Activated T-helper 17 cell treated with anti-CD3 and anti-CD28 coated beads, Interleukin-2, amount 50 U/mL, for 72 hours (primary cell): Measurements from ENCODE around the gene LCTL. TPM values are rescaled to one million over a fixed set of nuclear protein-coding genes. Genes with fewer than 3 reads are reported as not detected.

Experiments
- ATAC-seq: fragments of 150-1000 bp; cut with Tn5 transposase; replicated peaks from 2 replicates; pipeline ENCODE4 v1.10.0; 2021; ENCODE audit warnings: mild to moderate bottlenecking, moderate library complexity
- H3K27ac Mint-ChIP-seq: one replicate; pipeline ENCODE4 v1.8.0; 2022; ENCODE audit warnings: mixed read lengths
- H3K27me3 Mint-ChIP-seq: one replicate; pipeline ENCODE4 v1.8.0; 2022; ENCODE audit warnings: mixed read lengths
- H3K36me3 Mint-ChIP-seq: one replicate; pipeline ENCODE4 v1.8.0; 2022; ENCODE audit warnings: low read depth, mild to moderate bottlenecking, mixed read lengths
- H3K4me1 Mint-ChIP-seq: one replicate; pipeline ENCODE4 v1.8.0; 2022; ENCODE audit warnings: mixed read lengths
- H3K4me3 Mint-ChIP-seq: one replicate; pipeline ENCODE4 v1.8.0; 2022; ENCODE audit warnings: mild to moderate bottlenecking, mixed read lengths
- H3K9me3 Mint-ChIP-seq: one replicate; pipeline ENCODE4 v1.8.0; 2022; ENCODE audit warnings: mixed read lengths
- total RNA-seq, 2 donors: library from RNA; stranded (reverse); gene quantifications; one replicate each; pipeline ENCODE4 v1.2.3, GENCODE V29; 2022

Gene LCTL
- total RNA-seq, 2 donors from 2014 or later, result not detected

DNA sequence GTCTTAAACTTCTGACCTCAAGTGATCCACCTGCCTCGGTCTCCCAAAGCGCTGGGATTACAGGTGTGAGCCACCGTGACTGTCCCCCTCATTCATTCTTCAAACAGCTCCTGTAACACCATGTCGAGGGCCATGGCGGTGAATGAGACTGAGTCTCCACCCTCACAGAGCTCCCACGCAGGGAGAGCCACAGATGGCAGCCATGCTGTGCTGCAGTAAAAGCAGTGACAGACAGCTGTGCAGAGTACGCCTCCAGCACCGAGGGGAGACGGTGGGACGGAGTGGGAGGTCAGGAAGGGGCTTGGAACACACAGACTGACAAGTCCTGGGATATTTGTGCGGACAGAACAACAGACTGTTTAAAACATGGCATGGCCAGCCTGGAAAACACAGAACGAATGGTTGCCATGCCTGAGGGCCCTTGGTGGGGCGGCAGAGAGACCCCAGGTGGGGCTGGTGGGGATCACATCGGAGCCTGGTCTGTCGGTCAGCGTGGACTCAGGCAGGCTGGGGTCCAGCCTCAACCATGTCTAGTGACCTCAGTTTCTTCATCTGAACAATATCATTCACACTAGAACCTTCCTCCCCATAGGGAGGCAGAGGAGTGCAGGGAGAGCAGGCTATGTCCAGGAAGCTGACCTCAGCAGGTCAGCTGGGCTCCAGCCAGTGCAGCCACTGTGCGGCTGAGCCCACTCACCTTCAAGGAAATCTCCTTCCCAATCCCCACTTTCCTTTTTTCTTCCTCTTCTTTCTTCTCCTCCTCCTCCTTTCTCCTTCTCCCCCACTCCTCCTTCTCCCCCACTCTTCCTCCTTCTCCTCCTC is 20.6 kb upstream of the LCTL start:
- no peaks in the 10 kb centered on the region for H3K4me1 Mint-ChIP-seq
- H3K36me3 Mint-ChIP-seq, result no peaks in the 10 kb centered on the region
- H3K9me3 Mint-ChIP-seq, result no peaks in the 10 kb centered on the region
- ATAC-seq, result no peak
- H3K27ac Mint-ChIP-seq, result no peak overlapping the region
- H3K4me3 Mint-ChIP-seq, result no peak overlapping the region
- peaks cover 16% of the 10 kb centered on the region for H3K27me3 Mint-ChIP-seq

- H3K4me1 Mint-ChIP-seq, result no peaks in the 10 kb centered on the region
- no peak overlapping the region for H3K4me3 Mint-ChIP-seq
- no peak for ATAC-seq
- H3K36me3 Mint-ChIP-seq, result no peaks in the 10 kb centered on the region
- H3K9me3 Mint-ChIP-seq, result no peaks in the 10 kb centered on the region
- no peak overlapping the region for H3K27ac Mint-ChIP-seq
- peaks cover 9% of the 10 kb centered on the region for H3K27me3 Mint-ChIP-seq
Observed at GRCh38 chr15:66581972-66582537, 16.3 kb upstream of the LCTL start.

DNA sequence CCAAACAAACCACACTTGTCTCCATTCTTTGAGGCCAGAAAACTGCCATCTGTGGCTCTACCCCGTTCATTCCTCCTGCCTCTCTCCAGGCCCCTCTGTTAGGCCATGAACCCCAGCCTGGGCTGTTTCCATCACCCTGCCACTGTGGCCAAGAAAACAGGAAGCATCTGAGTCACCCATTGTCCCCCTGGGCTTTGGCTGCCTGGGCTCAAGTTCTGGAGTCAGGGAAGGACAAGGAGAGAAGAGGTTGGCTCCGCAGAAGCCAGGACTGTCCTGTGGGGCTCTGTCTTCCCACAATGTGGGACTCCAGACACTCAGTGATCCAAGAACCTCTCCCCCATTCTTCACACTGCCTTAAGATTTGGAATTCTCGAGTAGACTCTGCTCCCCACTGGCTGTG is 14.8 kb upstream of the LCTL start:
- no peak overlapping the region for H3K27ac Mint-ChIP-seq
- ATAC-seq, result no peak
- H3K4me3 Mint-ChIP-seq, result no peak overlapping the region
- no peaks in the 10 kb centered on the region for H3K9me3 Mint-ChIP-seq
- peaks cover 6% of the 10 kb centered on the region for H3K27me3 Mint-ChIP-seq
- H3K4me1 Mint-ChIP-seq, result no peaks in the 10 kb centered on the region
- H3K36me3 Mint-ChIP-seq, result no peaks in the 10 kb centered on the region

DNA sequence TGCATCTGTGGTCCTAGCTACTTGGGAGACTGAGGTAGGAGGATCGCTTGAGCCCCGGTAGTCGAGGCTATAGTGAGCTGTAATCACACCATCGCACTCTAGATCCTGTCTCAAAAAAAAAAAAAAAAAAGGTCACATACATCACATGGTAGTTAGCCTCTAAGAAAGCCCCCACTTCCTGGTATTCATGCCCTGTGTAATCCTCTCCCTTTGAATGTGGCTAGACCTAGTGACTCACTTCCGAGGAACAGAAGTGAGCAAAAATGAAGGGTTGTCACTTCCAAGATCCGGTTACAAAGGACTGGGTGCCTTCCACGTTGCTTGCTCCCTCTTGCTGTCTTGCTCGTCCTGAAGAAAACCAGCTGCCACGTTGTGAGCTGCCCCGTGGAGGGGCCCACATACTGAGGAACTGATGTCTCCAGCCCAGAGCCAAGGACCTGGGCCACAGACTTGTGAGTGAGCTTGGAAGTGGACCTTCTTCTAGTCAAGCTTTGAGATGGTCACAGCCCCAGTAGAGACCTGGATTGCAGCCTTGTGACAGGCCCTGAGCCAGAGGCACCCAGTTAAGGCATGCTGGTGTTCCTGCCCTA is 12.6 kb upstream of the LCTL start:
- ATAC-seq, result peak; percentile 93
- Mint-ChIP-seq H3K4me1 (no peaks in the 10 kb centered on the region), H3K27me3 (peaks cover 4% of the 10 kb centered on the region), H3K4me3 (no peak overlapping the region), H3K27ac (no peak overlapping the region), H3K9me3 (no peaks in the 10 kb centered on the region), H3K36me3 (no peaks in the 10 kb centered on the region)

DNA sequence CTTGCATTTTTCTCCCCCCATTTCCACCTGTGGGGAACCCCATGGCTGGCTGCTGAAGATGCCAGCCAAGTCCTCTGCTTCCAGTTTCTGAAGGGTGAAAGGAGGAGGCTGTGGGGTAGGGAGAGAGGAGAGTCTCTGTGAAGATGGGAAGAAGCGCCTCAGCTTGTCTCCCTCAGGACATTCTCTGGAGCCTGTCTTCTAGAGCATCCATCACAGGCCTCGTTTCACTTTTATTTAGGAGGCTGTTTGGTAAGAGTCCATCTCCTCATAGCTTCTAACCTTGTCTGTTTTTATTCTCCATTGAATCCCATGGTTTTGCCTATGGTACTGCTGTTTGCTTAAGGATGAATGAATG is 8.8 kb upstream of the LCTL start:
- Mint-ChIP-seq H3K4me1 (no peaks in the 10 kb centered on the region), H3K9me3 (no peaks in the 10 kb centered on the region), H3K4me3 (no peak overlapping the region), H3K27me3 (no peaks in the 10 kb centered on the region), H3K36me3 (no peaks in the 10 kb centered on the region), H3K27ac (no peak overlapping the region)
- no peak for ATAC-seq

DNA sequence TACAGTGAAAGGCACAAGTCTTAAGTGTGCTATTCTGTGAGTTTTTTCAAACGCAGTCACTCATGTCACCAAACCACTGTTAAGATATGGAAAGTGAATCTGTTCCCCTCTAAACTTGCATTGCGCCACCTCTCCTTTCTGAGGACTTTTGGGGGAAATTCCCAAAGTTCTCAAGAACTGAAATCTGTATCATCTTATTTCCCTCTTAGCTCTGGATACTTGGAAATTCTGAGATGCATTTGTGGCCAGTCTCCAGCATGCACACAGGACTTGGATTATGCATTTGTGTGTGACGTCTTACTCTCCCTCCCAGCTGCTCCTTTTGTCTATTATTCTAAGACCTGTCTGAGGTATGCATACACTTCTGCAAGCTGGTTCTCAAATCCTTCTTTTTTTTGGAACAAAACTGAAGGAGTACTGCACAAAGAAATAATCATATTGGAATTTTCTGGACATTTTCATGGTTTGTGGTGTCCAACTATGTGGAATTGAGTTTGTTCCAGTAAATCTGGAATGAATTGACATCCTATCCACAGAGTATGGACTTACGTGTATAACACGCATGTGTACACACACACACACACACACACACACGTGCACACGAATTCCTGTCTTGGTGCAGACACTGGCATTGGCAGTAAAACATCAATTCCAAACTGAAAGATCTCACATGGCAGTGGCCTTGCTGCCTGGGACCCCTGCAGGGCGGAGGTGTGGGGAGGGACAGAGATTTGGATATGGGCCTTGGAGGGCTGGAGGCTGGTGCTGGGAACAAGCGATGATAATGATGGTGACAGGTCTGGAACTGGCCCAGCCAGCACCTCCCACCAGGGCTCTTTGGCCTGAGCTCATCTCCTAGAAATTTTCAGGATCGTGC is 8.2 kb upstream of the LCTL start:
- Mint-ChIP-seq H3K27me3 (no peaks in the 10 kb centered on the region), H3K4me3 (no peak overlapping the region), H3K27ac (no peak overlapping the region), H3K4me1 (no peaks in the 10 kb centered on the region), H3K36me3 (no peaks in the 10 kb centered on the region), H3K9me3 (no peaks in the 10 kb centered on the region)
- no peak for ATAC-seq

DNA sequence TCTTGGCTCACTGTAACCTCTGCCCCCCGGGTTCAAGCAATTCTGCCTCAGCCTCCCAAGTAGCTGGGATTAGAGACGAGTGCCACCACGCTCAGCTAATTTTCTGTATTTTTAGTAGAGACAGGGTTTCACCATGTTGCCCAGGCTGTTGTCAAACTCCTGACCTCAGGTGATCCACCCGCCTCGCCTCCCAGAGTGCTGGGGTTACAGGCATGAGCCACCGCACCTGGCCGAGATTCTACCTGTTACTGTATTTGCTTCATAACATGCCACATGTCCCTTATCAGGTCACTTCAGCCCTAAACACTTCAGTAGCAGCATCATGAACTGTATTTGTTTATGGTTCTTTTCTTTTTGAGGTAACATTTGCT is 7.5 kb upstream of the LCTL start:
- no peaks in the 10 kb centered on the region for H3K36me3 Mint-ChIP-seq
- no peak overlapping the region for H3K27ac Mint-ChIP-seq
- no peak for ATAC-seq

DNA sequence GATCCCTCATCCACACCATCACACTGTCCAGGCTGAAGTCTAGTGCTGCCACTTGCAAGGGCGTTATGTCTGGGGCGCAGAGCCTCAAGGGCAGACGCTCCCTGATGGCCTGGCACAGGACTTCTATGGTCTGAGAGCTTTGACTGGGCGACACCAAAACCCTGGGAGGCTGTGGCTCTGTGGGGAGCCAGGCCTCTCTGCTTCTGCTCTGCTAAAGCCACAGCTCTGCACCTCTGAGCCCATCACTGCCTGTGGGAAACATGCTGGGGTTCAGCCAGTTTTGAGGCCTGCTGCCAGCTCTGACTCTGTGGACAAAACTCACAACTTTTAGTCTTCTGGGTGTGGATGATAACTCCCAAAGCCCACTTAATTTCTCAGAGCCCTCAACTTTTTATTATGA is 6.3 kb upstream of the LCTL start:
- Mint-ChIP-seq H3K4me3 (no peak overlapping the region), H3K4me1 (no peaks in the 10 kb centered on the region), H3K9me3 (no peaks in the 10 kb centered on the region), H3K27me3 (no peaks in the 10 kb centered on the region), H3K27ac (no peak overlapping the region), H3K36me3 (no peaks in the 10 kb centered on the region)
- ATAC-seq, result no peak

More for the DNA sequence above, 7.5 kb upstream of the LCTL start:
- Mint-ChIP-seq H3K27me3 (no peaks in the 10 kb centered on the region), H3K9me3 (no peaks in the 10 kb centered on the region), H3K4me3 (no peak overlapping the region), H3K4me1 (no peaks in the 10 kb centered on the region)

GRCh38 chr15:66570842-66571478 is 5.2 kb upstream of the LCTL start:
- no peaks in the 10 kb centered on the region for H3K27me3 Mint-ChIP-seq

GRCh38 chr15:66570327-66570726 is 4.5 kb upstream of the LCTL start:
- Mint-ChIP-seq H3K27ac (no peak overlapping the region), H3K9me3 (no peaks in the 10 kb centered on the region), H3K4me3 (no peak overlapping the region), H3K4me1 (no peaks in the 10 kb centered on the region), H3K36me3 (no peaks in the 10 kb centered on the region), H3K27me3 (no peaks in the 10 kb centered on the region)
- ATAC-seq, result no peak

More at GRCh38 chr15:66570842-66571478, 5.2 kb upstream of the LCTL start:
- Mint-ChIP-seq H3K27ac (no peak overlapping the region), H3K36me3 (no peaks in the 10 kb centered on the region), H3K4me1 (no peaks in the 10 kb centered on the region), H3K4me3 (no peak overlapping the region), H3K9me3 (no peaks in the 10 kb centered on the region)
- ATAC-seq, result no peak

GRCh38 chr15:66569461-66570137 is 3.8 kb upstream of the LCTL start:
- ATAC-seq, result no peak
- H3K9me3 Mint-ChIP-seq, result no peaks in the 10 kb centered on the region
- no peaks in the 10 kb centered on the region for H3K27me3 Mint-ChIP-seq
- no peak overlapping the region for H3K4me3 Mint-ChIP-seq
- H3K36me3 Mint-ChIP-seq, result no peaks in the 10 kb centered on the region
- H3K4me1 Mint-ChIP-seq, result no peaks in the 10 kb centered on the region
- peak overlapping the region; percentile 25 for H3K27ac Mint-ChIP-seq

- ATAC-seq, result no peak
- Mint-ChIP-seq H3K36me3 (no peaks in the 10 kb centered on the region), H3K27ac (no peak overlapping the region), H3K4me1 (no peaks in the 10 kb centered on the region), H3K4me3 (no peak overlapping the region), H3K27me3 (no peaks in the 10 kb centered on the region), H3K9me3 (no peaks in the 10 kb centered on the region)
Observed at GRCh38 chr15:66567897-66568296, 2.1 kb upstream of the LCTL start.

- no peaks in the 10 kb centered on the region for H3K27me3 Mint-ChIP-seq
- H3K27ac Mint-ChIP-seq, result no peak overlapping the region
- H3K4me3 Mint-ChIP-seq, result no peak overlapping the region
- no peaks in the 10 kb centered on the region for H3K9me3 Mint-ChIP-seq
- no peaks in the 10 kb centered on the region for H3K4me1 Mint-ChIP-seq
- H3K36me3 Mint-ChIP-seq, result no peaks in the 10 kb centered on the region
- peak; percentile 74 for ATAC-seq
Observed at GRCh38 chr15:66566963-66567531, 1.2 kb upstream of the LCTL start.
